A549 (cell line): ENCODE results near the gene PALLD.

ENCODE experiments used
- BCL3 ChIP-seq: fragments of >200 bp; sonication (Bioruptor Twin); formaldehyde crosslinking; IDR thresholded peaks from 3 replicates; pipeline ENCODE4 v1.6.1; 2016
- CBX2 ChIP-seq: fragments of 200-600 bp; sonication (generic); IDR thresholded peaks from 2 replicates; pipeline ENCODE4 v1.6.1; 2016; ENCODE audit warnings: low read depth, mild to moderate bottlenecking, borderline replicate concordance
- CHD2 ChIP-seq: fragments of 150-350 bp; IDR thresholded peaks from 2 replicates; pipeline ENCODE4 v1.6.1; 2014; ENCODE audit warnings: low read length; ENCODE audit not compliant: partially characterized antibody
- CTCF ChIP-seq: fragments of >200 bp; sonication (Bioruptor Twin); formaldehyde crosslinking; IDR thresholded peaks from 3 replicates; pipeline ENCODE4 v1.5.1; 2016
- MAFK ChIP-seq: fragments of 450-650 bp; IDR thresholded peaks from 2 replicates; pipeline ENCODE4 v1.6.1; 2014; ENCODE audit not compliant: partially characterized antibody
- NR3C1 ChIP-seq: fragments of >200 bp; sonication (Bioruptor Twin); formaldehyde crosslinking; IDR thresholded peaks from 3 replicates; pipeline ENCODE4 v1.6.1; 2017
- POLR2A ChIP-seq: IDR thresholded peaks from 2 replicates; pipeline ENCODE4 v1.6.1; 2012; ENCODE audit warnings: mild to moderate bottlenecking, low read length
- RCOR1 ChIP-seq: fragments of 150-350 bp; IDR thresholded peaks from 2 replicates; pipeline ENCODE4 v1.6.1; 2014; ENCODE audit warnings: antibody characterized with exemption, low read length, low read depth
- REST ChIP-seq: fragments of 200-600 bp; sonication (generic); IDR thresholded peaks from 2 replicates; pipeline ENCODE4 v1.6.1; 2016; ENCODE audit warnings: antibody characterized with exemption, mild to moderate bottlenecking, moderate library complexity

GRCh38 chr4:168758351-168758876 is 261.6 kb downstream of the PALLD start:
- TF ChIP-seq CTCF = no peak
- TF ChIP-seq REST = no peak
- no peak for TF ChIP-seq POLR2A
- no peak for TF ChIP-seq CHD2
- no peak for TF ChIP-seq BCL3
- TF ChIP-seq NR3C1 = no peak
- no peak for TF ChIP-seq CBX2
- TF ChIP-seq MAFK = no peak
- no peak for TF ChIP-seq RCOR1
